ENCODE results near the gene YBX3. TPM values are rescaled to one million over a fixed set of nuclear protein-coding genes. Genes with fewer than 3 reads are reported as not detected.

Gene YBX3
- total and polyA plus RNA-seq, 5 donors from 2014 or later = 2.3 to 12.2 (median 3.5) TPM

GRCh38 chr12:10668526-10668925 is 54.6 kb downstream of the YBX3 start:
- ATAC-seq (ENCODE audit: low read depth in 2 of 2) (no peak), DNase-seq (peak in 1 of 3 donors; percentile 7)
- Mint-ChIP-seq H3K36me3 (no peaks in the 10 kb centered on the region), H3K27me3 (peaks cover 52% of the 10 kb centered on the region), H3K4me1 (peaks cover 0 to 25% (median 15%) of the 10 kb centered on the region in 4 donors), H3K9me3 (peaks cover 0 to 4% (median 2%) of the 10 kb centered on the region in 7 donors), H3K4me3 (peak overlapping the region in 2 of 4 donors; percentile 64 to 68), H3K27ac (no peak overlapping the region)
- Histone ChIP-seq H3K4me1 (ENCODE audit: control insufficient read depth, insufficient read depth, low read length, poor library complexity, severe bottlenecking) (peaks cover under 1% of the 10 kb centered on the region), H3K27ac (ENCODE audit: insufficient read depth, low read length, poor library complexity, severe bottlenecking) (no peak overlapping the region), H3K4me3 (ENCODE audit: low read depth, low read length) (no peak overlapping the region), H3K27me3 (ENCODE audit: control insufficient read depth, insufficient read depth, low read length) (peaks cover 13% of the 10 kb centered on the region), H3K9me3 (ENCODE audit: control insufficient read depth in 2 of 2, low read length in 2 of 2) (no peaks in the 10 kb centered on the region), H3K36me3 (ENCODE audit: control insufficient read depth, insufficient read depth, low read length) (no peaks in the 10 kb centered on the region)

- Histone ChIP-seq H3K4me3 (ENCODE audit: low read depth, low read length) (no peak overlapping the region), H3K27ac (ENCODE audit: insufficient read depth, low read length, poor library complexity, severe bottlenecking) (no peak overlapping the region), H3K4me1 (ENCODE audit: control insufficient read depth, insufficient read depth, low read length, poor library complexity, severe bottlenecking) (no peaks in the 10 kb centered on the region), H3K9me3 (ENCODE audit: control insufficient read depth in 2 of 2, low read length in 2 of 2) (no peaks in the 10 kb centered on the region), H3K27me3 (ENCODE audit: control insufficient read depth, insufficient read depth, low read length) (peaks cover 13% of the 10 kb centered on the region), H3K36me3 (ENCODE audit: control insufficient read depth, insufficient read depth, low read length) (no peaks in the 10 kb centered on the region)
- Mint-ChIP-seq H3K4me1 (peaks cover 0 to 18% (median 8%) of the 10 kb centered on the region in 4 donors), H3K27ac (no peak overlapping the region), H3K27me3 (peaks cover 52% of the 10 kb centered on the region), H3K36me3 (no peaks in the 10 kb centered on the region), H3K4me3 (no peak overlapping the region), H3K9me3 (peaks cover 0 to 3% (median 2%) of the 10 kb centered on the region in 7 donors)
- ATAC-seq (ENCODE audit: low read depth in 2 of 2) (no peak), DNase-seq (no peak)
Observed at GRCh38 chr12:10667581-10667980, 55.5 kb downstream of the YBX3 start.

- Mint-ChIP-seq H3K27me3 (peaks cover 44% of the 10 kb centered on the region), H3K4me1 (peaks cover 0 to 11% (median 5%) of the 10 kb centered on the region in 4 donors), H3K9me3 (peaks cover 0 to 2% (median 0%) of the 10 kb centered on the region in 7 donors), H3K4me3 (no peak overlapping the region), H3K36me3 (no peaks in the 10 kb centered on the region), H3K27ac (no peak overlapping the region)
- no peak for DNase-seq
- Histone ChIP-seq H3K36me3 (ENCODE audit: control insufficient read depth, insufficient read depth, low read length) (no peaks in the 10 kb centered on the region), H3K27me3 (ENCODE audit: control insufficient read depth, insufficient read depth, low read length) (peaks cover 10% of the 10 kb centered on the region), H3K9me3 (ENCODE audit: control insufficient read depth in 2 of 2, low read length in 2 of 2) (no peaks in the 10 kb centered on the region), H3K4me3 (ENCODE audit: low read depth, low read length) (no peak overlapping the region), H3K27ac (ENCODE audit: insufficient read depth, low read length, poor library complexity, severe bottlenecking) (no peak overlapping the region), H3K4me1 (ENCODE audit: control insufficient read depth, insufficient read depth, low read length, poor library complexity, severe bottlenecking) (no peaks in the 10 kb centered on the region)
- no peak for ATAC-seq (ENCODE audit: low read depth in 2 of 2)
Observed at GRCh38 chr12:10664499-10664898, 58.6 kb downstream of the YBX3 start.

GRCh38 chr12:10663869-10664268 is 59.3 kb downstream of the YBX3 start:
- Mint-ChIP-seq H3K27ac (no peak overlapping the region), H3K4me1 (peaks cover 0 to 4% (median 4%) of the 10 kb centered on the region in 4 donors), H3K9me3 (peaks cover 0 to 2% (median 0%) of the 10 kb centered on the region in 7 donors), H3K36me3 (no peaks in the 10 kb centered on the region), H3K27me3 (peaks cover 38% of the 10 kb centered on the region), H3K4me3 (no peak overlapping the region)
- Histone ChIP-seq H3K27ac (ENCODE audit: insufficient read depth, low read length, poor library complexity, severe bottlenecking) (no peak overlapping the region), H3K9me3 (ENCODE audit: control insufficient read depth in 2 of 2, low read length in 2 of 2) (no peaks in the 10 kb centered on the region), H3K4me3 (ENCODE audit: low read depth, low read length) (no peak overlapping the region), H3K4me1 (ENCODE audit: control insufficient read depth, insufficient read depth, low read length, poor library complexity, severe bottlenecking) (no peaks in the 10 kb centered on the region), H3K36me3 (ENCODE audit: control insufficient read depth, insufficient read depth, low read length) (no peaks in the 10 kb centered on the region), H3K27me3 (ENCODE audit: control insufficient read depth, insufficient read depth, low read length) (peaks cover 10% of the 10 kb centered on the region)
- no peak for DNase-seq
- ATAC-seq (ENCODE audit: low read depth in 2 of 2) = no peak

DNA sequence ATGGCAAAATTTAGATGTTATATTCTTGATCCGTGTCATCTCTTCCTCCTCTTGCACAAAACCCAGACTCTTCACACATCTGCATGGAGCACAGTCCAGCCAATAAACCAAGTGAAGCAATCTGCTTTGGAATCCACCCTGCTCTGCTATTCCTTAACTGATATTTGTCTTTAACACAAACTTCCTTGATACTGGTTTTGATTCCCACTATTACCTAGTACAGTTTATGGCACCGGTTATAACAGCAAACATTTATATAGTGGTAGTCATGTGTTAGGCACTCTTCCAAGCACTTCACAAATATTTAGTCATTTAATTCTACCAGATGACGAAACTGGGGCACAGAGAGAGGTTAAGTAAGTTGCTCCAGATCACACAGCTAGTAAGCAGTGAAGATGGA is 61.8 kb downstream of the YBX3 start:
- no peaks in the 10 kb centered on the region for H3K4me1 ChIP-seq (ENCODE audit: control insufficient read depth, insufficient read depth, low read length, poor library complexity, severe bottlenecking)
- peaks cover 2% of the 10 kb centered on the region for H3K27me3 ChIP-seq (ENCODE audit: control insufficient read depth, insufficient read depth, low read length)
- H3K4me3 ChIP-seq (ENCODE audit: low read depth, low read length) = no peak overlapping the region
- Mint-ChIP-seq H3K9me3 (peaks cover 0 to 8% (median 0%) of the 10 kb centered on the region in 7 donors), H3K36me3 (no peaks in the 10 kb centered on the region), H3K4me3 (no peak overlapping the region), H3K27me3 (peaks cover 33% of the 10 kb centered on the region), H3K4me1 (no peaks in the 10 kb centered on the region), H3K27ac (no peak overlapping the region)
- no peaks in the 10 kb centered on the region for H3K9me3 ChIP-seq (ENCODE audit: control insufficient read depth in 2 of 2, low read length in 2 of 2)
- ATAC-seq (ENCODE audit: low read depth in 2 of 2) (no peak), DNase-seq (no peak)
- H3K36me3 ChIP-seq (ENCODE audit: control insufficient read depth, insufficient read depth, low read length) = no peaks in the 10 kb centered on the region
- no peak overlapping the region for H3K27ac ChIP-seq (ENCODE audit: insufficient read depth, low read length, poor library complexity, severe bottlenecking)

DNA sequence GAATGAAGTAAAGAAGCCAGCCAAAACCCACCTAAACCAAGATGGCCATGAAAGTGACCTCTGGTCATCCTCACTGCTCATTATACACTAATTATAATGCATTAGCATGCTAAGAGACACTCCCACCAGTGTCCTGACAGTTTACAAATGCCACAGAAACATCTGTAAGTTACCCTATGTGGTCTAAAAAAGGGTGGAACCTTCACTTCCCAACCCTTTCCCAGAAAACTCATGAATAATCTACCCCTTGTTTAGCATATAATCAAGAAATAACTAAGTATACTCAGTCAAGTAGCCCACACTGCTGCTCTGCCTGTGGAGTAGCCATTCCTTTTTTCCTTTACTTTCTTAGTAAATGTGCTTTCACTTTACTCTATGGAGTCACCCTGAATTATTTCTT is 69.1 kb downstream of the YBX3 start:
- no peak overlapping the region for H3K27ac Mint-ChIP-seq
- DNase-seq = no peak
- H3K4me3 Mint-ChIP-seq = no peak overlapping the region
- Histone ChIP-seq H3K9me3 (ENCODE audit: control insufficient read depth in 2 of 2, low read length in 2 of 2) (no peaks in the 10 kb centered on the region), H3K27ac (ENCODE audit: insufficient read depth, low read length, poor library complexity, severe bottlenecking) (no peak overlapping the region), H3K4me1 (ENCODE audit: control insufficient read depth, insufficient read depth, low read length, poor library complexity, severe bottlenecking) (no peaks in the 10 kb centered on the region), H3K27me3 (ENCODE audit: control insufficient read depth, insufficient read depth, low read length) (no peaks in the 10 kb centered on the region), H3K4me3 (ENCODE audit: low read depth, low read length) (no peak overlapping the region), H3K36me3 (ENCODE audit: control insufficient read depth, insufficient read depth, low read length) (no peaks in the 10 kb centered on the region)
- no peak for ATAC-seq (ENCODE audit: low read depth in 2 of 2)
- H3K9me3 Mint-ChIP-seq = peaks cover 0 to 8% (median 2%) of the 10 kb centered on the region in 7 donors
- no peaks in the 10 kb centered on the region for H3K4me1 Mint-ChIP-seq
- peaks cover 33% of the 10 kb centered on the region for H3K27me3 Mint-ChIP-seq
- no peaks in the 10 kb centered on the region for H3K36me3 Mint-ChIP-seq

DNA sequence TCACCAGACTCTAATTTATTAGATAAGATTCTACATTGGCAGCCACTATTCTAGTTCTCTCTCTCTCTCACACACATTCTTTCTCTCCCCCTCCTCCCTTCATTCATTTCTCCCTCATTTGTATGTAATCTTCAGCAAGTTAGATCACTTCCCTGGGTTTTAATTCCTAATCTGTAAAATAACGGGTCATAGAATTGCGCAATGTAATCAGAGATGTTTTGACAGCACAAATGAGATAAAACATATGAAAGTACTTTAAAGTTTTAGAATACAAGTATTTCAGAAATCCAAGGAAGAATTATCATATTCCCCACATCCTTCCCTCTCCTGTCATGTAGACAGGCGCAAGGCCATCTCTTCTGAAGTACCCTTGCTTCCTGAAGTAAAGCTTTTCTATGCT is 70.9 kb downstream of the YBX3 start:
- Mint-ChIP-seq H3K27me3 (peaks cover 33% of the 10 kb centered on the region), H3K4me1 (no peaks in the 10 kb centered on the region), H3K4me3 (no peak overlapping the region), H3K36me3 (no peaks in the 10 kb centered on the region), H3K27ac (no peak overlapping the region), H3K9me3 (peaks cover 2 to 14% (median 3%) of the 10 kb centered on the region in 7 donors)
- Histone ChIP-seq H3K4me1 (ENCODE audit: control insufficient read depth, insufficient read depth, low read length, poor library complexity, severe bottlenecking) (no peaks in the 10 kb centered on the region), H3K4me3 (ENCODE audit: low read depth, low read length) (no peak overlapping the region), H3K27ac (ENCODE audit: insufficient read depth, low read length, poor library complexity, severe bottlenecking) (no peak overlapping the region), H3K27me3 (ENCODE audit: control insufficient read depth, insufficient read depth, low read length) (no peaks in the 10 kb centered on the region), H3K36me3 (ENCODE audit: control insufficient read depth, insufficient read depth, low read length) (no peaks in the 10 kb centered on the region), H3K9me3 (ENCODE audit: control insufficient read depth in 2 of 2, low read length in 2 of 2) (no peaks in the 10 kb centered on the region)
- ATAC-seq (ENCODE audit: low read depth in 2 of 2) (no peak), DNase-seq (no peak)

Data from CD4-positive, CD25-positive, alpha-beta regulatory T cell (primary cell).